Smooth muscle cell of the brain vasculature (primary cell): Measurements from ENCODE around the gene TMEM17.

ENCODE experiments used
- DNase-seq: peaks from one replicate; pipeline ENCODE4 v3.0.0-alpha.2; 2012; ENCODE audit warnings: low read depth, low spot score

The TMEM17 gene

DNA sequence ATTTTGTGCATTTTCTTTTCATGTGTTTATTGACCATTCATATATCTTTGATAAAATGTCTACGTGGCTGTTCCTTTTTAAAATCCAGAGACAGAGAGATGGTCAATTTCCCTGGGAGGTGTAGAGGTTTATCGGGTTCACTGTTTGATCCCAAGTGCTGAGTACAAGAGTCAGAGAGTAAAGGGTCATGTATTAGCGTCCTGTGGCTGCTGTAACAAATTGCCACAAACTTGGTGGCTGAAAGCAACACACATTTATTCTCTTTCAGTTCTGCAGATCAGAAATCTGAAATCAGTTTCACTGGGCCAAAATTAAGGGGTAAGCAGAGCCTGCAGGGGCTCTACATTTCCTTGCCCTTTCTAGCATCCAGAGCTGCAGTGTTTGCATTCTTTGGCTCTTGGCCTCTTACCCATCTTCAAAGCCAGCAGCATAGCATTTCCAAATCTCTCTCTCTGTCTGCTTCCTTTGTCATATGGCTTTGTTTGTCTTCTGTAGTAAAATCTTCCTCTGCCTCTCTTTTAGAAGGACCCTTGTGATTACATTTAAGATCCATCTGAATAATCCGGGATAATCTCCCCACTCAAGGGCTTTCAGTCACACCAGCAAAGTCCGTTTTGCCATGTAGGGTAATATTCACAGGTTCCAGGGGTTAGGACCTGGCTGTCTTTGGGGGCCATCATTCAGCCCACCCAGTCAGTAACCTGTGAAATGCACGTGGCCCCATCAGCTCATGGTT, 49.9 kb downstream of the TMEM17 start:
- DNase-seq, result no peak

DNA sequence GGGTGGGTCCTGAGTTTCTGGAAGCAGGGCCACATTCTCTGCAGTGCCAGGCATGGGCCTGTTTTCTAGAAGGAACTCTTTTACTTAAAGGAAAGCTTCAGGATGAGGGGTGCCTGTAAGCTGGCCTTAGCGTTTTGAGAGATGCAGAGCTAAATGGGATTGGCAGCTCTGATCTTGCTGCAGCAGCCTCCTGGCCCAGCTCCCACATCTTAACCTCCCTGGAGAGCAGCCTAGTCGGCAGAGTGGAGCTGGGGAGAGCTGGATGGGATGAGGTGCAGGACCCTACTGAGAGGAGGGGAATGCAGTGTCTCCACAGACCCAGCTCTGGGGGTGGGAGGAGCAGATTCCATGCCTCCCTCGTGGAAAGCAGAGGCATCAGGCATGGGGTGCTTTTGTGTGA, 52.0 kb downstream of the TMEM17 start:
- no peak for DNase-seq

- DNase-seq, result no peak
Observed at GRCh38 chr2:62452701-62453454, 53.1 kb downstream of the TMEM17 start.

- no peak for DNase-seq
Observed at GRCh38 chr2:62450716-62451191, 55.2 kb downstream of the TMEM17 start.
